Measurements from ENCODE around the gene TRAK2.

Gene TRAK2

DNA sequence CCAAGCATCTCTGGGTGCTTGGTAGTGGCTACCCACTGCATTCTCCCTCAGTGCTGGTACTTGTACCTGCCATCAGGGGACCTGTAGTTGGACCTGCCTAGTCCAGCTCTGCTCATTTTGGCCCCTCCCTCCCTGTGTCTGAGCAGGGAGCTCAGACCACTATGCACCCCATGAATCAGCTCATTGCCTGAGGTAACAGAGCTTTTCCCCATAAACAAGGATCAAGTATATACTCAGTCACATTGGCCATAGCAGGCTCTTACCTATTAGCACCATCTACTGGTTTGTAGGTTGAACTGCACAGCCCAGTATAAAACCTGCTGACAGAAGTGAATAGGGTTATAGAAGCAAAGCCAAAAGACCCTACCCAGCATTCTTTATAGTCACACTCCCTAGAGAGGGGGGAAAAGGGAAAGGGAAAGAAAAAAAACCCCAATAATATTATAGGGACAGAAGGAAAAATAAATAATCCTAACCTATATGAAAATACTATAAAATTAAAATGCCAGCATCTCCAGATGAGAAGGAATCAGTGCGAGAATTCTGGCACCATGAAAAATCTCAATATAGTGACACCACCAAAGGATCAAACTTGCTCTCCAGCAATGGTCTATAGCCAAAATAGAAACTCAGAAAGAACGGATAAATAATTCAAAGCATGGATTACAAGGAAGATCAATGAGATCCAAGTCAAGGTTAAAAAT, 87.2 kb downstream of the TRAK2 start:
- H3K9me3 ChIP-seq (ENCODE audit: control insufficient read depth in 1 of 2, low read length in 2 of 2), result peaks cover 0 to 10% of the 10 kb centered on the region in 2 donors
- H3K27ac ChIP-seq (ENCODE audit: low read depth, low read length), result no peak overlapping the region
- H3K4me1 ChIP-seq (ENCODE audit: control insufficient read depth in 1 of 2, insufficient read depth in 2 of 2, low read length in 2 of 2), result no peaks in the 10 kb centered on the region
- no peak overlapping the region for H3K4me3 ChIP-seq (ENCODE audit: low read depth in 1 of 2, low read length in 2 of 2)
- H3K36me3 ChIP-seq (ENCODE audit: control insufficient read depth in 1 of 2, insufficient read depth in 2 of 2, low read length in 2 of 2), result peaks cover 0 to 4% of the 10 kb centered on the region in 2 donors
- no peaks in the 10 kb centered on the region for H3K27me3 ChIP-seq (ENCODE audit: control insufficient read depth in 1 of 2, insufficient read depth in 2 of 2, low read length in 2 of 2)
- H3K9ac ChIP-seq (ENCODE audit: low read depth in 1 of 2, low read length in 2 of 2), result no peak overlapping the region

GRCh38 chr2:201362396-201362795, 88.9 kb downstream of the TRAK2 start:
- Histone ChIP-seq H3K4me1 (ENCODE audit: control insufficient read depth in 1 of 2, insufficient read depth in 2 of 2, low read length in 2 of 2) (no peaks in the 10 kb centered on the region), H3K9me3 (ENCODE audit: control insufficient read depth in 1 of 2, low read length in 2 of 2) (peaks cover 0 to 7% of the 10 kb centered on the region in 2 donors), H3K27me3 (ENCODE audit: control insufficient read depth in 1 of 2, insufficient read depth in 2 of 2, low read length in 2 of 2) (no peaks in the 10 kb centered on the region), H3K4me3 (ENCODE audit: low read depth in 1 of 2, low read length in 2 of 2) (no peak overlapping the region), H3K27ac (ENCODE audit: low read depth, low read length) (no peak overlapping the region), H3K36me3 (ENCODE audit: control insufficient read depth in 1 of 2, insufficient read depth in 2 of 2, low read length in 2 of 2) (peaks cover 0 to 6% of the 10 kb centered on the region in 2 donors), H3K9ac (ENCODE audit: low read depth in 1 of 2, low read length in 2 of 2) (no peak overlapping the region)

DNA sequence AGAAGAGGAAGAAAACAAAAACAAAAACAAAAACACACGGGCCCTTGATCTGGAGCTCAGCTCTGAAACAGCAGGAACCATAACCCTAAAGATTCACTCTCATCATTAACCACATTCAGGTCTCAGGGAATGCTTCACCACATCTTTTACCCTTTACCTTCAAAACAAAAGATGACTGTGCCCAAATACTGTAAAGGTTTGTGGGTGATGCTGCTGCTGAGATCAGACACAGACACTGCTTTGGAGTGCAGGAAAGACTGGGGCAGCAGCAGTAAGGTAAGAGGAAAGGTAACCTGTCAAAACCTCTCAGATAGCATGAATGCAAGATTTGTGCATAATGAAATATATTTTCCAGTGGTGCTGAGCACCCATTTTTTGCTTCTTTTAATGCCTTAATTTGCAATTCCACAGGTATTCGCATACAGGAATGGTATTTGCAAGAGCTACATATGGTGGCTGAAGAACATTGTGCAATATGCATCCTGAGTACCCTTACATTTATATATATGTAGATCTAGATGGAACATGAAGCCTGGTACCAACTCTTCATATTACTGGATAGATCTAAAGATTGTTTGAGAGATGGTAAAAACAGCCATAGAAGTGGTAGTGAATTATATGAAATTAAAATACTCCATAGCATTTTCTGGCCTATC, 90.1 kb downstream of the TRAK2 start:
- Histone ChIP-seq H3K9me3 (ENCODE audit: control insufficient read depth in 1 of 2, low read length in 2 of 2) (no peaks in the 10 kb centered on the region), H3K36me3 (ENCODE audit: control insufficient read depth in 1 of 2, insufficient read depth in 2 of 2, low read length in 2 of 2) (peaks cover 0 to 6% of the 10 kb centered on the region in 2 donors), H3K4me1 (ENCODE audit: control insufficient read depth in 1 of 2, insufficient read depth in 2 of 2, low read length in 2 of 2) (peaks cover 0 to 3% of the 10 kb centered on the region in 2 donors), H3K4me3 (ENCODE audit: low read depth in 1 of 2, low read length in 2 of 2) (no peak overlapping the region), H3K27ac (ENCODE audit: low read depth, low read length) (no peak overlapping the region), H3K9ac (ENCODE audit: low read depth in 1 of 2, low read length in 2 of 2) (no peak overlapping the region), H3K27me3 (ENCODE audit: control insufficient read depth in 1 of 2, insufficient read depth in 2 of 2, low read length in 2 of 2) (no peaks in the 10 kb centered on the region)

GRCh38 chr2:201360256-201360655, 91.0 kb downstream of the TRAK2 start:
- no peak overlapping the region for H3K9ac ChIP-seq (ENCODE audit: low read depth in 1 of 2, low read length in 2 of 2)
- H3K27ac ChIP-seq (ENCODE audit: low read depth, low read length), result no peak overlapping the region
- no peaks in the 10 kb centered on the region for H3K9me3 ChIP-seq (ENCODE audit: control insufficient read depth in 1 of 2, low read length in 2 of 2)
- H3K36me3 ChIP-seq (ENCODE audit: control insufficient read depth in 1 of 2, insufficient read depth in 2 of 2, low read length in 2 of 2), result peaks cover 0 to 6% of the 10 kb centered on the region in 2 donors
- peaks cover 0 to 3% of the 10 kb centered on the region in 2 donors for H3K4me1 ChIP-seq (ENCODE audit: control insufficient read depth in 1 of 2, insufficient read depth in 2 of 2, low read length in 2 of 2)
- H3K27me3 ChIP-seq (ENCODE audit: control insufficient read depth in 1 of 2, insufficient read depth in 2 of 2, low read length in 2 of 2), result no peaks in the 10 kb centered on the region
- no peak overlapping the region for H3K4me3 ChIP-seq (ENCODE audit: low read depth in 1 of 2, low read length in 2 of 2)

DNA sequence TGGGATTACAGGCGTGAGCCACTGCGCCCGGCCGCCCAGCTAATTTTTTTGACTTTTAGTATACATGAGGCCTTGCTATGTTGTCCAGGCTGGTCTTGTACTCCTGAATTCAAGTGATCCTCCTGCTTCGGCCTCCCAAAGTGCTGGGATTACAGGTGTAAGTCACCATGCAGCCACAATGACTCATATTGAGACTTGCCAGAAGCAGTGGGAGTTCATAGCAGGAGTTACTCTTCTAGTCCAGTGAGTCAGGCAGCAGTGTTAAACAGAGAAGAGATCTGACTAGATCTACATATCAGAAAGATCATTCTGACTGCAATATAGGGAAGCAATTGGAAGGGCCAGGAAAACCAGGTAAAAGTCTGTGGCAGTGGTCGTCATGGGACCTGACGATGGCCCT, 92.6 kb downstream of the TRAK2 start:
- peaks cover 0 to 3% of the 10 kb centered on the region in 2 donors for H3K4me1 ChIP-seq (ENCODE audit: control insufficient read depth in 1 of 2, insufficient read depth in 2 of 2, low read length in 2 of 2)
- no peak overlapping the region for H3K9ac ChIP-seq (ENCODE audit: low read depth in 1 of 2, low read length in 2 of 2)

DNA sequence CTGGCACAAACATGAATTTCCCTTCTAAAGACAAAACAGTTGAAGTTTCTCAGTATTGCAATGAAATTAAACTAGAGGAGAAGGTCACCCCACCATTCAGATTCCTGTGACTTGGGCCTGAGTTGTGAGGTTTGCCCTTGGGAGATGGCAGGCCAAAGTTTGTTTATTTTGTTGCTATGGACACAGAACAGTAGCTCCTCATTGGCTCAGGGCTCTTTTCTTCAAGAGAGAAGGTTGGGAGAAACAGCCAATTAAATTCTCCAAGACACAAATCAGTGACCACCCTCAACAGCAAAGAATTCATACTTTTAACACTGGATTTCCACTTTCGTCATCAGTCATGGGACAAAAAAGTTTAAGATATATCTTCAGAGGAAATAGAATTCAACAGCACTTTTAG, 94.0 kb downstream of the TRAK2 start, which contains the start of gene FLACC1:
FLACC1 (minus strand) TSS at position 125 of the 400 bp plus-strand sequence. CDS start 5,941 bp downstream, outside the sequence.
- H3K9me3 ChIP-seq (ENCODE audit: control insufficient read depth in 1 of 2, low read length in 2 of 2), result no peaks in the 10 kb centered on the region
- H3K4me1 ChIP-seq (ENCODE audit: control insufficient read depth in 1 of 2, insufficient read depth in 2 of 2, low read length in 2 of 2), result peaks cover 0 to 3% of the 10 kb centered on the region in 2 donors
- H3K9ac ChIP-seq (ENCODE audit: low read depth in 1 of 2, low read length in 2 of 2), result no peak within 1 kb of the TSS
- no peak within 1 kb of the TSS for H3K27ac ChIP-seq (ENCODE audit: low read depth, low read length)
- peaks cover 0 to 6% of the 10 kb centered on the region in 2 donors for H3K36me3 ChIP-seq (ENCODE audit: control insufficient read depth in 1 of 2, insufficient read depth in 2 of 2, low read length in 2 of 2)
- H3K4me3 ChIP-seq (ENCODE audit: low read depth in 1 of 2, low read length in 2 of 2), result no peak within 1 kb of the TSS
- H3K27me3 ChIP-seq (ENCODE audit: control insufficient read depth in 1 of 2, insufficient read depth in 2 of 2, low read length in 2 of 2), result no peaks in the 10 kb centered on the region

More for the DNA sequence above, 92.6 kb downstream of the TRAK2 start:
- H3K27me3 ChIP-seq (ENCODE audit: control insufficient read depth in 1 of 2, insufficient read depth in 2 of 2, low read length in 2 of 2), result no peaks in the 10 kb centered on the region
- H3K27ac ChIP-seq (ENCODE audit: low read depth, low read length), result no peak overlapping the region
- H3K4me3 ChIP-seq (ENCODE audit: low read depth in 1 of 2, low read length in 2 of 2), result no peak overlapping the region
- H3K36me3 ChIP-seq (ENCODE audit: control insufficient read depth in 1 of 2, insufficient read depth in 2 of 2, low read length in 2 of 2), result peaks cover 0 to 6% of the 10 kb centered on the region in 2 donors
- H3K9me3 ChIP-seq (ENCODE audit: control insufficient read depth in 1 of 2, low read length in 2 of 2), result no peaks in the 10 kb centered on the region

- no peak overlapping the region for H3K4me3 ChIP-seq (ENCODE audit: low read depth in 1 of 2, low read length in 2 of 2)
- no peaks in the 10 kb centered on the region for H3K9me3 ChIP-seq (ENCODE audit: control insufficient read depth in 1 of 2, low read length in 2 of 2)
- H3K27ac ChIP-seq (ENCODE audit: low read depth, low read length), result no peak overlapping the region
- H3K27me3 ChIP-seq (ENCODE audit: control insufficient read depth in 1 of 2, insufficient read depth in 2 of 2, low read length in 2 of 2), result no peaks in the 10 kb centered on the region
- H3K36me3 ChIP-seq (ENCODE audit: control insufficient read depth in 1 of 2, insufficient read depth in 2 of 2, low read length in 2 of 2), result no peaks in the 10 kb centered on the region
- H3K9ac ChIP-seq (ENCODE audit: low read depth in 1 of 2, low read length in 2 of 2), result no peak overlapping the region
- peaks cover 0 to 3% of the 10 kb centered on the region in 2 donors for H3K4me1 ChIP-seq (ENCODE audit: control insufficient read depth in 1 of 2, insufficient read depth in 2 of 2, low read length in 2 of 2)
Measured at GRCh38 chr2:201353116-201353515, 98.1 kb downstream of the TRAK2 start.

- Histone ChIP-seq H3K27me3 (ENCODE audit: control insufficient read depth in 1 of 2, insufficient read depth in 2 of 2, low read length in 2 of 2) (no peaks in the 10 kb centered on the region), H3K4me1 (ENCODE audit: control insufficient read depth in 1 of 2, insufficient read depth in 2 of 2, low read length in 2 of 2) (no peaks in the 10 kb centered on the region), H3K9ac (ENCODE audit: low read depth in 1 of 2, low read length in 2 of 2) (no peak overlapping the region), H3K9me3 (ENCODE audit: control insufficient read depth in 1 of 2, low read length in 2 of 2) (no peaks in the 10 kb centered on the region), H3K4me3 (ENCODE audit: low read depth in 1 of 2, low read length in 2 of 2) (no peak overlapping the region), H3K36me3 (ENCODE audit: control insufficient read depth in 1 of 2, insufficient read depth in 2 of 2, low read length in 2 of 2) (no peaks in the 10 kb centered on the region), H3K27ac (ENCODE audit: low read depth, low read length) (no peak overlapping the region)
Measured at GRCh38 chr2:201350879-201351278, 100.4 kb downstream of the TRAK2 start.

GRCh38 chr2:201349601-201350000, 101.7 kb downstream of the TRAK2 start:
- Histone ChIP-seq H3K27ac (ENCODE audit: low read depth, low read length) (no peak overlapping the region), H3K27me3 (ENCODE audit: control insufficient read depth in 1 of 2, insufficient read depth in 2 of 2, low read length in 2 of 2) (no peaks in the 10 kb centered on the region), H3K4me1 (ENCODE audit: control insufficient read depth in 1 of 2, insufficient read depth in 2 of 2, low read length in 2 of 2) (no peaks in the 10 kb centered on the region), H3K4me3 (ENCODE audit: low read depth in 1 of 2, low read length in 2 of 2) (no peak overlapping the region), H3K9ac (ENCODE audit: low read depth in 1 of 2, low read length in 2 of 2) (no peak overlapping the region), H3K36me3 (ENCODE audit: control insufficient read depth in 1 of 2, insufficient read depth in 2 of 2, low read length in 2 of 2) (no peaks in the 10 kb centered on the region), H3K9me3 (ENCODE audit: control insufficient read depth in 1 of 2, low read length in 2 of 2) (no peaks in the 10 kb centered on the region)

DNA sequence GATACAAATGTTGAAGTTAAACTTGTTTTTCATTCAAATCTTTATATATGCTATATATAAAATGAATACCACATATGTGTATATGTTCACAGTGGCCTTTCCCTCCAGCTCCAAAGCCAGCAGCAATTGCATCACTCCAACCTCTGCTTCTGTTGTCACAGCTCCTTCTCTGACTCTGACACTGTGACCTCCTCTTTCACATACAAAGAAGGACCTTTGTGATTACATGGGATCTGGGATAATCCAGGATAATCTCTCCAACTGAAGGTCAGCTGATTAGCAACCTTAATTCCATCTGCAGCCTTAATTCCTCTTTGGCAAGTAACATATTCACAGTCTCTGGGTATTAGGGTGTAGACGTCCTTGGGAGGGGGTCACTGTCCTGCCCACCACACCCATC, 102.5 kb downstream of the TRAK2 start:
- H3K27ac ChIP-seq (ENCODE audit: low read depth, low read length), result no peak overlapping the region

More for the DNA sequence above, 102.5 kb downstream of the TRAK2 start:
- no peaks in the 10 kb centered on the region for H3K4me1 ChIP-seq (ENCODE audit: control insufficient read depth in 1 of 2, insufficient read depth in 2 of 2, low read length in 2 of 2)
- no peaks in the 10 kb centered on the region for H3K36me3 ChIP-seq (ENCODE audit: control insufficient read depth in 1 of 2, insufficient read depth in 2 of 2, low read length in 2 of 2)
- no peaks in the 10 kb centered on the region for H3K27me3 ChIP-seq (ENCODE audit: control insufficient read depth in 1 of 2, insufficient read depth in 2 of 2, low read length in 2 of 2)
- H3K9ac ChIP-seq (ENCODE audit: low read depth in 1 of 2, low read length in 2 of 2), result no peak overlapping the region
- no peaks in the 10 kb centered on the region for H3K9me3 ChIP-seq (ENCODE audit: control insufficient read depth in 1 of 2, low read length in 2 of 2)
- no peak overlapping the region for H3K4me3 ChIP-seq (ENCODE audit: low read depth in 1 of 2, low read length in 2 of 2)
